Colonic mucosa (tissue), 4 donors: ENCODE measurements around the gene OR5H1. TPM values are rescaled to one million over a fixed set of nuclear protein-coding genes. Genes with fewer than 3 reads are reported as not detected.

Experiments
- DNase-seq: peaks from one replicate; pipeline ENCODE4 v3.0.0-alpha.2; 2020
- H3K27ac ChIP-seq: fragments of 200-600 bp; one replicate; pipeline ENCODE4 v1.8.0; 2021
- H3K27me3 ChIP-seq: fragments of 200-600 bp; one replicate; pipeline ENCODE4 v1.8.0; 2021
- H3K36me3 ChIP-seq: fragments of 200-600 bp; one replicate; pipeline ENCODE4 v1.8.0; 2021
- H3K4me1 ChIP-seq: fragments of 200-600 bp; one replicate; pipeline ENCODE4 v1.8.0; 2021; ENCODE audit warnings: mild to moderate bottlenecking
- H3K4me3 ChIP-seq: fragments of 200-600 bp; one replicate; pipeline ENCODE4 v1.8.0; 2021
- H3K9ac ChIP-seq, 2 donors: one replicate each; pipeline ENCODE4 v1.7.0; 2013; ENCODE audit warnings: control low read depth in 2 of 2, low read depth in 2 of 2, low read length in 2 of 2
- H3K9me3 ChIP-seq: fragments of 200-600 bp; one replicate; pipeline ENCODE4 v1.8.0; 2021
- CTCF ChIP-seq: fragments of 200-600 bp; IDR thresholded peaks from one replicate; pipeline ENCODE4 v1.8.0; 2022; ENCODE audit warnings: antibody characterized with exemption, mild to moderate bottlenecking
- intact Hi-C: fragments of 100-400 bp; cut with DNase I; formaldehyde crosslinking; loops from one replicate; pipeline ENCODE4 v1.14.1; 2022
- total RNA-seq, 2 donors: library from RNA; stranded (reverse); fragmentation: NEBNext Ultra II Directional in 1 of 2; extraction: Animal tissue kit (Norgen Biotek cat#: 25700) in 1 of 2; gene quantifications; one replicate each; pipeline ENCODE4 v1.2.1, GENCODE V29; 2021
- donor health status: healthy.
- donor health status: DM: no; HTN: no; CAD: no.
- donor health status: DM: no; HTN: no; CAD: no.

Gene OR5H1
- not detected for total RNA-seq

- H3K9ac ChIP-seq, result no peak within 1 kb of the TSS
- H3K4me3 ChIP-seq, result no peak within 1 kb of the TSS
- H3K27ac ChIP-seq, result no peak within 1 kb of the TSS
- H3K36me3 ChIP-seq, result no peaks in the 10 kb centered on the region
- no peaks in the 10 kb centered on the region for H3K27me3 ChIP-seq
- H3K4me1 ChIP-seq, result no peaks in the 10 kb centered on the region
- intact Hi-C loops, result no loop called here
- no peak for DNase-seq
- no peaks in the 10 kb centered on the region for H3K9me3 ChIP-seq
- no peak for TF ChIP-seq CTCF
These were observed at the start of gene OR5H1 for GRCh38 chr3:98130421-98130820. OR5H1 (plus strand) TSS chr3:98130721; CDS start chr3:98132698, 1,977 bp downstream.

- no peaks in the 10 kb centered on the region for H3K4me1 ChIP-seq
- no peaks in the 10 kb centered on the region for H3K27me3 ChIP-seq
- intact Hi-C loops, result no loop called here
- no peaks in the 10 kb centered on the region for H3K9me3 ChIP-seq
- no peak for DNase-seq
- H3K4me3 ChIP-seq, result no peak within 1 kb of the TSS
- H3K9ac ChIP-seq, result no peak within 1 kb of the TSS
- no peak within 1 kb of the TSS for H3K27ac ChIP-seq
- TF ChIP-seq CTCF, result no peak
- H3K36me3 ChIP-seq, result no peaks in the 10 kb centered on the region
These were observed 43.6 kb upstream of the OR5H1 start, which contains the start of gene OR5AC2 for GRCh38 chr3:98086873-98087272. OR5AC2 (plus strand) TSS chr3:98087173; CDS start chr3:98087173, 0 bp downstream.

- no peak for TF ChIP-seq CTCF
- no peak for DNase-seq
- H3K4me3 ChIP-seq, result no peak overlapping the region
- intact Hi-C loops, result no loop called here
- no peaks in the 10 kb centered on the region for H3K36me3 ChIP-seq
- no peaks in the 10 kb centered on the region for H3K4me1 ChIP-seq
- H3K27me3 ChIP-seq, result no peaks in the 10 kb centered on the region
- no peaks in the 10 kb centered on the region for H3K9me3 ChIP-seq
- H3K27ac ChIP-seq, result no peak overlapping the region
- H3K9ac ChIP-seq, result no peak overlapping the region
These were observed 34.6 kb upstream of the OR5H1 start for GRCh38 chr3:98095882-98096281.

- TF ChIP-seq CTCF, result no peak
- no peak for DNase-seq
These were observed 30.7 kb upstream of the OR5H1 start for GRCh38 chr3:98099848-98100247.

GRCh38 chr3:98108162-98108561 lies 22.4 kb upstream of the OR5H1 start:
- Histone ChIP-seq H3K4me1 (no peaks in the 10 kb centered on the region), H3K9me3 (no peaks in the 10 kb centered on the region), H3K36me3 (no peaks in the 10 kb centered on the region), H3K27me3 (no peaks in the 10 kb centered on the region), H3K9ac (no peak overlapping the region), H3K27ac (no peak overlapping the region), H3K4me3 (no peak overlapping the region)
- TF ChIP-seq CTCF, result no peak
- DNase-seq, result no peak
- intact Hi-C loops, result no loop called here

More at GRCh38 chr3:98099848-98100247, 30.7 kb upstream of the OR5H1 start:
- Histone ChIP-seq H3K36me3 (no peaks in the 10 kb centered on the region), H3K27me3 (no peaks in the 10 kb centered on the region), H3K9me3 (no peaks in the 10 kb centered on the region), H3K27ac (no peak overlapping the region), H3K9ac (no peak overlapping the region), H3K4me1 (no peaks in the 10 kb centered on the region), H3K4me3 (no peak overlapping the region)
- intact Hi-C loops, result no loop called here
